Measurements from ENCODE around the gene MED26.
"Not testable (repeated sequence)": the region's sequence is repeated elsewhere in the genome, so short reads cannot be mapped to it uniquely, and the experiment has no call there.

MED26 gene

GRCh38 chr19:16628183-16628983 is at the start of gene MED26:
MED26 (minus strand) TSS chr19:16628204; CDS start chr19:16627943, 261 bp downstream.
- peak; percentile 75 for DNase-seq

- DNase-seq, result no peak
Observed at GRCh38 chr19:16677055-16677454, 49.1 kb upstream of the MED26 start.

- DNase-seq, result no peak
Observed at GRCh38 chr19:16676101-16676798, 48.2 kb upstream of the MED26 start.

GRCh38 chr19:16673839-16674238 is 45.8 kb upstream of the MED26 start:
- DNase-seq, result not testable (repeated sequence)

GRCh38 chr19:16673231-16673630 is 45.2 kb upstream of the MED26 start:
- no peak for DNase-seq

- no peak for DNase-seq
Observed at GRCh38 chr19:16671652-16672274, 43.8 kb upstream of the MED26 start.

- DNase-seq, result no peak
Observed at GRCh38 chr19:16670291-16670690, 42.3 kb upstream of the MED26 start.

GRCh38 chr19:16668702-16669101 is 40.7 kb upstream of the MED26 start:
- not testable (repeated sequence) for DNase-seq

GRCh38 chr19:16668176-16668575 is 40.2 kb upstream of the MED26 start:
- DNase-seq, result no peak

GRCh38 chr19:16661480-16662034 is 33.6 kb upstream of the MED26 start:
- DNase-seq, result no peak

- DNase-seq, result no peak
Observed at GRCh38 chr19:16660763-16661479, 32.9 kb upstream of the MED26 start, which contains the start of gene TMEM38A. TMEM38A (plus strand) TSS chr19:16661139; CDS start chr19:16661218, 79 bp downstream.

GRCh38 chr19:16659832-16660708 is 32.1 kb upstream of the MED26 start, which contains the start of gene SMIM7:
SMIM7 (minus strand) TSS chr19:16660144; CDS start chr19:16660110, 34 bp downstream.
- DNase-seq, result peak; percentile 89

- no peak for DNase-seq
Observed at GRCh38 chr19:16659464-16659831, 31.4 kb upstream of the MED26 start.

- no peak for DNase-seq
Observed at GRCh38 chr19:16657384-16657783, 29.4 kb upstream of the MED26 start.

GRCh38 chr19:16655727-16656126 is 27.7 kb upstream of the MED26 start:
- no peak for DNase-seq

- DNase-seq, result no peak
Observed at GRCh38 chr19:16654627-16655026, 26.6 kb upstream of the MED26 start.

GRCh38 chr19:16654140-16654539 is 26.1 kb upstream of the MED26 start:
- DNase-seq, result no peak

- DNase-seq, result no peak
Observed at GRCh38 chr19:16652854-16653253, 24.9 kb upstream of the MED26 start.

GRCh38 chr19:16651421-16652188 is 23.6 kb upstream of the MED26 start:
- not testable (repeated sequence) for DNase-seq

- no peak for DNase-seq
Observed at GRCh38 chr19:16650821-16651220, 22.8 kb upstream of the MED26 start.

- DNase-seq, result no peak
Observed at GRCh38 chr19:16649734-16650133, 21.7 kb upstream of the MED26 start.
